DND-41 (cell line): ENCODE measurements around the gene INPP5A.

Experiments
- CTCF ChIP-seq: IDR thresholded peaks from 2 replicates; pipeline ENCODE4 v1.5.1; 2012; ENCODE audit warnings: borderline replicate concordance, low read length, moderate library complexity, mild to moderate bottlenecking; ENCODE audit not compliant: poor library complexity, severe bottlenecking; ENCODE audit errors: extremely low read depth
- EZH2 ChIP-seq: IDR thresholded peaks from 3 replicates; pipeline ENCODE4 v1.6.1; 2012; ENCODE audit warnings: borderline replicate concordance, low read depth, mild to moderate bottlenecking, moderate library complexity, low read length, inconsistent platforms; ENCODE audit not compliant: severe bottlenecking

DNA sequence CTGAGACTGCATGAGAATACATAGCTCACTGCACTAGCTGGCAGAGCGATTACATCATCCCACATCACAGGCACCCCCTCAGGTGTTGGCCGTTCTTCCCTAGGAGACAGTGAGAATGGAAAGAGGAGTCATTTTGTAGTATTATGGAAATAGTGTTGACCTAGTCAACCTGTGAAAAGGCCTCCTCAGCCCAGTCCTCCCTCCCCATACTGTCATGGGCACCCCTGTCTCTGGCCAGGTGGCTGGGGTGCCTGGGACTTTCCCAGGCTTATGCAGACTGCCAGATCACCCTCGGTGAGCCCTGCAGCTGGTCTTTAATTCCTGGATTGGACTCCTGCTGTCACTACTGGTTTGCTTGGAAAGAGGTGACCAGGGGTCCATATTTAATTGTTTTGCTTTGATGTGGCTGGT is 4.0 kb downstream of the INPP5A start:
- TF ChIP-seq CTCF (no peak), EZH2 (no peak)
